Natural killer cell treated with Interleukin-12 subunit alpha and Interleukin-12 subunit beta and Interleukin-15 and Interleukin-18, amount 100 ng/mL, for 72 hours (primary cell): ENCODE data around the gene OCSTAMP. TPM values are rescaled to one million over a fixed set of nuclear protein-coding genes. Genes with fewer than 3 reads are reported as not detected.

Source experiments
- ATAC-seq, 2 donors: fragments of 150-1000 bp; cut with Tn5 transposase in 1 of 2; sonication (Bioruptor Pico), chemical (Tn5 transposase) in 1 of 2; 2 replicates each; pipeline ENCODE4 v1.10.0; 2021
- DNase-seq: peaks from one replicate; pipeline ENCODE4 v3.0.0; 2022; ENCODE audit warnings: low spot score
- H3K27ac Mint-ChIP-seq, 2 donors: 1 replicate in 1 of 2; 2 replicates in 1 of 2; pipeline ENCODE4 v1.8.0; 2022; ENCODE audit warnings: mixed read lengths in 2 of 2, mild to moderate bottlenecking in 1 of 2, moderate library complexity in 1 of 2
- H3K27me3 Mint-ChIP-seq, 2 donors: 1 replicate in 1 of 2; 2 replicates in 1 of 2; pipeline ENCODE4 v1.8.0; 2022; ENCODE audit warnings: mixed read lengths in 2 of 2
- H3K36me3 Mint-ChIP-seq: one replicate; pipeline ENCODE4 v1.8.0; 2022; ENCODE audit warnings: mixed read lengths
- H3K4me1 Mint-ChIP-seq, 2 donors: 1 replicate in 1 of 2; 2 replicates in 1 of 2; pipeline ENCODE4 v1.8.0; 2022; ENCODE audit warnings: low read depth in 2 of 2, mixed read lengths in 2 of 2, mild to moderate bottlenecking in 1 of 2
- H3K4me3 Mint-ChIP-seq: one replicate; pipeline ENCODE4 v1.8.0; 2022; ENCODE audit warnings: mixed read lengths
- H3K9me3 Mint-ChIP-seq: 2 replicates; pipeline ENCODE4 v1.8.0; 2022; ENCODE audit warnings: mixed read lengths
- total RNA-seq, 2 donors: library from RNA; stranded (reverse); gene quantifications; one replicate each; pipeline ENCODE4 v1.2.3, GENCODE V29; 2022

OCSTAMP gene
- total RNA-seq, 2 donors from 2014 or later: 0.31 TPM; not detected in 1

DNA sequence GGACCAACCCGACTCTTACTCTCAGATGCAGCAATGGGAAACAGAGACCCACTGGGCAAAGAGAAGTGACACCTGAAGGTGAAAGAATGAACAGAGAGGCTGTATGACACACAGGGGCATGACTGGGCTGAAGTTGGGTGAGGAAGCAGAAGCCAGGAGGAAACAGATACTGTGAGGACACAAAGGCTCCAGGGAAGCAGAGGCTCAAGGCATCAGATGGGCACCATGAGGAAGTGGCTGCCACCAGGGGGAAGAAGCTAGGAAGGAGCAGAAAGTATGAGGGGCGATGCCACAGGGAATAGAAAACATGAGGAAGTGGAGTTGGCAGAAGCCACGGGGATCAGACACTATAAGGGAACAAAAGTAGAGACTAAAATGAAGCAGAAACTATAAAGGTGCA is 30.9 kb upstream of the OCSTAMP start:
- H3K4me3 Mint-ChIP-seq: no peak overlapping the region
- ATAC-seq (no peak), DNase-seq (no peak)
- peaks cover 5 to 6% of the 10 kb centered on the region in 2 donors for H3K27me3 Mint-ChIP-seq
- no peaks in the 10 kb centered on the region for H3K9me3 Mint-ChIP-seq
- no peak overlapping the region for H3K27ac Mint-ChIP-seq
- no peaks in the 10 kb centered on the region for H3K36me3 Mint-ChIP-seq
- H3K4me1 Mint-ChIP-seq: no peaks in the 10 kb centered on the region

DNA sequence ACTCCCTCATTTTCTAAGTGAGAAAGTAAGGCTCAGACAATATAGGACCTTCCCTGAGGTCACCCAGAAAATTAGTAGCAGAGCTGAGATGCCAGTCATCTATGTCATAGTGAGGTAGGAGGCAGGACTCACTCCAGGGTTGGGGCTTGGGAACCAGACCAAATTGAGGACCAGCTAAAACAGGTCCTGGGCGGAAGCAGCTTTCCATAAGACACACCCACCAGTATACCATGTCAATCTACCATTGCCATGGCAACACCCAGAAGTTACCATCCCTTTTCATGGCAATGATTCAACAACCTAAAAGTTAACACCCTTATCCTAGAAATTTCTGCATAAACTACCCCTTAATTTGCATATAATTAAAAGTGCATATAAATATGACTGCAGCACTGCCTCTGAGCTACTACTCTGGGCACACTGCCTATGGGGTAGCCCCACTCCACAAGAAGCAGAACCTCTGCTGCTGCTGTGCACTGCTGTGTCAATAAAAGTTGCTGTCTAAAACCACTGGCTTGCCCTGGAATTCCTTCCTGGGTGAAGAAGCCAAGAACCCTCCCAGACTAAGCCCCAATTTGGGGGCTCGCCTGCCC is 30.3 kb upstream of the OCSTAMP start:
- Mint-ChIP-seq H3K27ac (no peak overlapping the region), H3K4me1 (peaks cover 0 to 6% of the 10 kb centered on the region in 2 donors), H3K4me3 (no peak overlapping the region), H3K27me3 (peaks cover 5 to 6% of the 10 kb centered on the region in 2 donors), H3K9me3 (no peaks in the 10 kb centered on the region), H3K36me3 (no peaks in the 10 kb centered on the region)
- no peak for DNase-seq
- no peak for ATAC-seq

GRCh38 chr20:46578745-46579144 is 28.3 kb upstream of the OCSTAMP start:
- Mint-ChIP-seq H3K27me3 (peaks cover 6 to 7% of the 10 kb centered on the region in 2 donors), H3K9me3 (no peaks in the 10 kb centered on the region), H3K4me1 (peaks cover 5 to 11% of the 10 kb centered on the region in 2 donors), H3K27ac (no peak overlapping the region), H3K36me3 (no peaks in the 10 kb centered on the region), H3K4me3 (no peak overlapping the region)
- ATAC-seq: no peak
- DNase-seq: no peak

- Mint-ChIP-seq H3K9me3 (no peaks in the 10 kb centered on the region), H3K27me3 (peaks cover 6 to 10% of the 10 kb centered on the region in 2 donors), H3K4me1 (peaks cover 11 to 17% of the 10 kb centered on the region in 2 donors), H3K36me3 (no peaks in the 10 kb centered on the region), H3K27ac (no peak overlapping the region), H3K4me3 (no peak overlapping the region)
- ATAC-seq (no peak), DNase-seq (no peak)
Measured at GRCh38 chr20:46576774-46577395, 26.4 kb upstream of the OCSTAMP start.

DNA sequence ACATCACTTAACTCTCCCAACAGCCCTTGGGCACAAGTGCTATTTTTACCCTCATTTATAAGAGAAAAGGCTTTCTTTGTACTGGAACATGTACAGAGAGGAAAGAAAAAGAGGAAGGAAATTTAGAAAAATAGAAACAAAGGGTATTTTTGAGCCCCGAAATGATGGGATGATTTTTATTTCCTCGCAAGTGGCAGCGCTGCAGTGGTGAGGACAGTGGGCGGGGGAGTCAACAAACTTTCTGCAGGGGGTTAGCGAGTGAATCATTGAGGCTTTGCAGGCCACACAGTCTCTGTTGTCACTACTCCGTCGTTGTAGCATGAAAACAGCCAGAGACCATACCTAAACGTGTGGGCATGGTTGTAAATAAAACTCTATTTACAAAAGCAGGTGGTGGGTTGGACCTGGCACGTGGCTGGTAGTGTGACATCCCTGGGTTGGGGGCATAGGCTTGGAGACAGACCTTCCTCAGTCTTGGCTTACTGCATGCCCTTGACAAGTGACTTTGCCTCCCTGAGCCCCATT is 25.5 kb upstream of the OCSTAMP start:
- H3K4me3 Mint-ChIP-seq: no peak overlapping the region
- peaks cover 7 to 9% of the 10 kb centered on the region in 2 donors for H3K27me3 Mint-ChIP-seq
- H3K4me1 Mint-ChIP-seq: peaks cover 11 to 21% of the 10 kb centered on the region in 2 donors
- no peaks in the 10 kb centered on the region for H3K36me3 Mint-ChIP-seq
- H3K27ac Mint-ChIP-seq: peak overlapping the region in 1 of 2 donors; percentile 29
- ATAC-seq (peak; percentile 61 to 70), DNase-seq (no peak)
- H3K9me3 Mint-ChIP-seq: no peaks in the 10 kb centered on the region

DNA sequence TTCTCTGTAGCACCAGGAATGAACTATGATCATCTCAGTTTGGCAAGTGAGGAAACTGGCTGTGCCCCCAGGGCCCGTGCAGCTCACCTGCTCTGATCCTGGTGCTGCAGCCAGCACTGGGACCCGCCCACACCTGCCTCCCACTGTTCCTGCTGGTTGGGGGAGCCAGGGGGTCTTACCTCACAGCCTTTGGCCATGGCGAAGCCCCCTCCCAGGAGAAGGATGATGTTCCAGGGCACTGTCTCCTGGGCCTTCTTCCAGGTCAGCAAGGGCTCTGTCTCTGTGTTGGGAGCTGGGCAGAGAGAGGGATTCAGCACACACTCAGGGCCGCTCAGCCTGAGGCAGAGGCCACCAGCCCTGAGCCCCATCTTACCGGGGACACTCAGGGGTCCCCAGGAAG is 24.9 kb upstream of the OCSTAMP start:
- no peaks in the 10 kb centered on the region for H3K9me3 Mint-ChIP-seq
- peaks cover 11 to 21% of the 10 kb centered on the region in 2 donors for H3K4me1 Mint-ChIP-seq
- no peak for ATAC-seq
- H3K4me3 Mint-ChIP-seq: no peak overlapping the region
- DNase-seq: no peak
- H3K27ac Mint-ChIP-seq: peak overlapping the region in 1 of 2 donors; percentile 29
- peaks cover 7 to 9% of the 10 kb centered on the region in 2 donors for H3K27me3 Mint-ChIP-seq
- no peaks in the 10 kb centered on the region for H3K36me3 Mint-ChIP-seq

DNA sequence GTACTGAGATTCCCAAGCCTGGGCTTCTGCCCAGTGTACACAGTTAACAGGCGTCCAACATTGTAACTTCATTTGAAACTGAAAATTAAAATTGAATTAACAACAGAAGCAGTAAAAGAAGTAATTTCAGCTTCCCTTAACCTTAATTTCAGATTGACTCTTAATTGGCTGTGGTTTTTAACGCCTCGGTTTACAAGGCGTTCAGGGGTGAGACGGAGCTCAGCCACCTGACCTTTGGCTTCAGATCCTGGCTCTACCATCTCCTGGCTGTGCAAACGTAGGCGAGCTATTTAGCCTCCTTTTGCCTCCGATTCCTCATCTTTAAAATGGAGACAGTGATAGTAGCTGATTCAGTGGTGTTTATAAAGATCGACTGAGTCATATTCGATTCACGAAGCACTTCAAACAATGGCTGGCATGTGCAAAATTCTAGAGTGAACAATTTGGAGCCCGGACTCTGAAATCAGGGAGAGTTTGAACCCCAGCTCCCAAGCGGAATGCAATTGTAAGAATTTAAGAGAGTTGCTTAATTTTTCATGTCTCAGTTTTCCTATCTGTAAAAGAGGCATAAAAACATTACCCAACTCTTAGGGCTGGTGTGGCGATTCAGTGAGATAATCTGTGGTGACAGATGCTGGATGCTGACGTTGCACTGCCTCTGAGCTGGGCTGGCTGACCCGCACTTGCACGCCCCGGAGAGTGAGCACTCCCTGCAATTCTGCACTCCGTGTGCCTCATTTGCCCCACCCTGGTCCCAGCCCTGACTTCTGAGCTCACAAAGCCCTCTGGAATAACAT is 23.5 kb upstream of the OCSTAMP start:
- H3K27me3 Mint-ChIP-seq: peaks cover 7 to 9% of the 10 kb centered on the region in 2 donors
- ATAC-seq (peak in 1 of 2 donors; percentile 60), DNase-seq (no peak)
- peaks cover 11 to 23% of the 10 kb centered on the region in 2 donors for H3K4me1 Mint-ChIP-seq
- H3K36me3 Mint-ChIP-seq: no peaks in the 10 kb centered on the region
- peak overlapping the region; percentile 64 for H3K4me3 Mint-ChIP-seq
- H3K9me3 Mint-ChIP-seq: no peaks in the 10 kb centered on the region
- no peak overlapping the region for H3K27ac Mint-ChIP-seq

- peak overlapping the region; percentile 64 for H3K4me3 Mint-ChIP-seq
- ATAC-seq (no peak), DNase-seq (no peak)
- peaks cover 7 to 9% of the 10 kb centered on the region in 2 donors for H3K27me3 Mint-ChIP-seq
- peaks cover 11 to 23% of the 10 kb centered on the region in 2 donors for H3K4me1 Mint-ChIP-seq
- no peak overlapping the region for H3K27ac Mint-ChIP-seq
- H3K9me3 Mint-ChIP-seq: no peaks in the 10 kb centered on the region
- no peaks in the 10 kb centered on the region for H3K36me3 Mint-ChIP-seq
Measured at GRCh38 chr20:46573234-46573633, 22.8 kb upstream of the OCSTAMP start.

- Mint-ChIP-seq H3K27ac (no peak overlapping the region), H3K4me1 (peaks cover 11 to 23% of the 10 kb centered on the region in 2 donors), H3K9me3 (no peaks in the 10 kb centered on the region), H3K27me3 (peaks cover 7 to 9% of the 10 kb centered on the region in 2 donors), H3K4me3 (no peak overlapping the region), H3K36me3 (no peaks in the 10 kb centered on the region)
- DNase-seq (no peak), ATAC-seq (no peak)
Measured at GRCh38 chr20:46572790-46573189, 22.3 kb upstream of the OCSTAMP start.

- Mint-ChIP-seq H3K36me3 (no peaks in the 10 kb centered on the region), H3K4me1 (peaks cover 16 to 28% of the 10 kb centered on the region in 2 donors), H3K27ac (no peak overlapping the region), H3K27me3 (peaks cover 7 to 12% of the 10 kb centered on the region in 2 donors), H3K9me3 (no peaks in the 10 kb centered on the region), H3K4me3 (no peak overlapping the region)
- ATAC-seq: no peak
- DNase-seq: no peak
Measured at GRCh38 chr20:46572153-46572552, 21.7 kb upstream of the OCSTAMP start.

DNA sequence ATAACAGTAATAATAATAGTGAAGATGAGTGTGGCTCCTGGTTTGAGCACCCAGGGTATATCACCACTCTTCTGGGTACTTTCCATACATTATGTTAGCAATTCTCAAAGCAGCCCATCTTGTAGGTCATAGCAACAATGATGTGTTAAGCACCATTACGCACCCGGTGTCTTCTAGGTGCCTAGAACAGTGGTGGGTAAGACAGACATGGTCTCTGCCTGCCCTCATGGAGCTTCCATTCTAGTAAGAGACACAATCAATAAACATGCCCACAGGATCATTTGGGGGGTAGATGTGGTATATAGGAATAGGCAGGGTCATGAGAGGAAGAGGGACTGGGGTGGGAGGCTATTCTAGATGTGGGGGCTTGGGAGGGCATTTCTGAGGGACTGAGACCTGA is 21.0 kb upstream of the OCSTAMP start:
- no peak for ATAC-seq
- no peak overlapping the region for H3K4me3 Mint-ChIP-seq

GRCh38 chr20:46570956-46571355 is 20.5 kb upstream of the OCSTAMP start:
- Mint-ChIP-seq H3K36me3 (no peaks in the 10 kb centered on the region), H3K27ac (peak overlapping the region in 1 of 2 donors; percentile 56), H3K27me3 (peaks cover 7 to 12% of the 10 kb centered on the region in 2 donors), H3K4me3 (no peak overlapping the region), H3K4me1 (peaks cover 16 to 24% of the 10 kb centered on the region in 2 donors), H3K9me3 (no peaks in the 10 kb centered on the region)
- no peak for DNase-seq
- ATAC-seq: no peak

More for the DNA sequence above, 21.0 kb upstream of the OCSTAMP start:
- H3K4me1 Mint-ChIP-seq: peaks cover 16 to 28% of the 10 kb centered on the region in 2 donors
- H3K27me3 Mint-ChIP-seq: peaks cover 7 to 12% of the 10 kb centered on the region in 2 donors
- no peaks in the 10 kb centered on the region for H3K36me3 Mint-ChIP-seq
- H3K27ac Mint-ChIP-seq: peak overlapping the region in 1 of 2 donors; percentile 56
- H3K9me3 Mint-ChIP-seq: no peaks in the 10 kb centered on the region
- DNase-seq: no peak

DNA sequence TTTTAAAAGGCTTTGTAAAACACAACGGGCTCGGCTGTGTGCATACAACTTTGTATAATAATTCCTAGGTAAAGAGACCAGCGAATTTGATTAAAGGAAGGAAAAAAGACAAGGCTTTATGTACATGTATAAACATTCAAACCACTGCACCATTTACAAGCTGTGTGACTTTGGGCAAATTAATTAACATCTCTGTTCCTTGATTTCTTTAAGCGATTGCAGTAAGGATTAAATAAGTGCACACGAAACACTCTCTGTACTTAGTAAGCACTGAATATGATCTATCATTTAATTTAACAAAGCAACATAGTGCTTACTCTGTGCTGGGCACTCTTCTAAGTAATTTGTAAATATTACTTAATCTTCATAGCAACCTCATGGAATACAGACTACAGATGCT is 19.5 kb upstream of the OCSTAMP start:
- ATAC-seq (no peak), DNase-seq (no peak)
- H3K36me3 Mint-ChIP-seq: no peaks in the 10 kb centered on the region
- peaks cover 7 to 12% of the 10 kb centered on the region in 2 donors for H3K27me3 Mint-ChIP-seq
- H3K4me1 Mint-ChIP-seq: peaks cover 16 to 20% of the 10 kb centered on the region in 2 donors
- H3K27ac Mint-ChIP-seq: no peak overlapping the region
- no peaks in the 10 kb centered on the region for H3K9me3 Mint-ChIP-seq
- no peak overlapping the region for H3K4me3 Mint-ChIP-seq
